HEK293 (cell line): Measurements from ENCODE around the gene ASPSCR1.
A peak's percentile ranks its signal among the peaks of the same experiment; 100 is the strongest.

Source experiments
- CTCF ChIA-PET: fragments of 350-600 bp; formaldehyde crosslinking; extraction: SDS; loops from one replicate; lab custom pipeline; 2021; ENCODE audit warnings: antibody characterized with exemption; lab: Yijun Ruan, JAX
- POLR2A ChIA-PET: fragments of 300-600 bp; formaldehyde crosslinking; extraction: SDS; loops from one replicate; lab custom pipeline; 2020; ENCODE audit warnings: antibody characterized with exemption, inconsistent platforms; lab: Yijun Ruan, JAX
- H3K27ac ChIP-seq: fragments of 200-500 bp; sonication (Bioruptor generic); 2 replicates; pipeline ENCODE4 v1.5.1; 2014; ENCODE audit warnings: low read depth, low read length, control low read depth, inconsistent platforms; ENCODE audit errors: extremely low read depth
- H3K36me3 ChIP-seq, 2 experiments: fragments of 200-500 bp in 1 of 2; sonication (Bioruptor generic) in 1 of 2; 1 replicate in 1 of 2; 2 replicates in 1 of 2; pipeline ENCODE4 v1.5.1; 2014 to 2017; ENCODE audit warnings: inconsistent platforms in 2 of 2, low read length in 2 of 2; ENCODE audit not compliant: control insufficient read depth in 2 of 2, insufficient read depth in 1 of 2
- H3K4me1 ChIP-seq: fragments of 200-500 bp; sonication (Bioruptor generic); 2 replicates; pipeline ENCODE4 v1.5.1; 2014; ENCODE audit warnings: mild to moderate bottlenecking, low read length, inconsistent platforms; ENCODE audit not compliant: control insufficient read depth, insufficient read depth
- H3K4me3 ChIP-seq: 2 replicates; pipeline ENCODE4 v1.5.1; 2011; ENCODE audit warnings: low read depth, mild to moderate bottlenecking, control low read depth, low read length, moderate library complexity
- H3K9me3 ChIP-seq: fragments of 200-500 bp; sonication (Bioruptor generic); 2 replicates; pipeline ENCODE4 v1.5.1; 2014; ENCODE audit warnings: low read depth, low read length, inconsistent platforms; ENCODE audit not compliant: control insufficient read depth, insufficient read depth
- BCL11A ChIP-seq: fragments of 450-650 bp; formaldehyde crosslinking; IDR thresholded peaks from 2 replicates; pipeline ENCODE4 v1.5.1; 2016; ENCODE audit warnings: low read depth, missing biosample characterization, missing genetic modification characterization
- GLI4 ChIP-seq: fragments of 450-650 bp; formaldehyde crosslinking; IDR thresholded peaks from 2 replicates; pipeline ENCODE4 v1.5.1; 2016; ENCODE audit warnings: missing biosample characterization, missing genetic modification characterization
- OVOL3 ChIP-seq: fragments of 450-650 bp; formaldehyde crosslinking; IDR thresholded peaks from 2 replicates; pipeline ENCODE4 v1.5.1; 2016; ENCODE audit warnings: missing biosample characterization, missing genetic modification characterization
- PATZ1 ChIP-seq: fragments of 450-650 bp; formaldehyde crosslinking; IDR thresholded peaks from 2 replicates; pipeline ENCODE4 v1.5.1; 2016; ENCODE audit warnings: missing biosample characterization, missing genetic modification characterization
- YY2 ChIP-seq: fragments of 450-650 bp; formaldehyde crosslinking; IDR thresholded peaks from 2 replicates; pipeline ENCODE4 v1.5.1; 2016; ENCODE audit warnings: missing biosample characterization, missing genetic modification characterization
- ZBTB10 ChIP-seq: fragments of 450-650 bp; formaldehyde crosslinking; IDR thresholded peaks from 2 replicates; pipeline ENCODE4 v1.5.1; 2016; ENCODE audit warnings: missing biosample characterization, missing genetic modification characterization
- ZBTB26 ChIP-seq: fragments of 450-650 bp; formaldehyde crosslinking; optimal IDR thresholded peaks from 2 replicates; pipeline ENCODE3; 2016; ENCODE audit warnings: missing biosample characterization, mild to moderate bottlenecking, missing genetic modification characterization
- ZBTB48 ChIP-seq: fragments of 450-650 bp; formaldehyde crosslinking; IDR thresholded peaks from 2 replicates; pipeline ENCODE4 v1.5.1; 2016; ENCODE audit warnings: missing biosample characterization, missing genetic modification characterization
- ZBTB49 ChIP-seq: fragments of 450-650 bp; formaldehyde crosslinking; IDR thresholded peaks from 2 replicates; pipeline ENCODE4 v1.5.1; 2016; ENCODE audit warnings: missing biosample characterization, missing genetic modification characterization, low read depth
- ZFP37 ChIP-seq: fragments of 450-650 bp; formaldehyde crosslinking; IDR thresholded peaks from 2 replicates; pipeline ENCODE4 v1.5.1; 2016; ENCODE audit warnings: missing biosample characterization, missing genetic modification characterization
- ZNF112 ChIP-seq: fragments of 450-650 bp; formaldehyde crosslinking; IDR thresholded peaks from 2 replicates; pipeline ENCODE4 v1.5.0; 2017; ENCODE audit warnings: missing biosample characterization, missing genetic modification characterization
- ZNF221 ChIP-seq: fragments of 450-650 bp; formaldehyde crosslinking; IDR thresholded peaks from 2 replicates; pipeline ENCODE4 v1.5.1; 2017; ENCODE audit warnings: missing biosample characterization, missing genetic modification characterization, borderline replicate concordance
- ZNF335 ChIP-seq: fragments of 450-650 bp; formaldehyde crosslinking; conservative IDR thresholded peaks from 2 replicates; pipeline ENCODE4 v1.5.1; 2016; ENCODE audit warnings: missing biosample characterization, missing genetic modification characterization
- ZNF423 ChIP-seq: fragments of 450-650 bp; formaldehyde crosslinking; IDR thresholded peaks from 2 replicates; pipeline ENCODE4 v1.5.1; 2016; ENCODE audit warnings: missing biosample characterization, missing genetic modification characterization
- ZNF544 ChIP-seq: fragments of 450-650 bp; formaldehyde crosslinking; IDR thresholded peaks from 2 replicates; pipeline ENCODE4 v1.5.0; 2017; ENCODE audit warnings: missing biosample characterization, missing genetic modification characterization
- ZNF561 ChIP-seq: fragments of 450-650 bp; IDR thresholded peaks from 2 replicates; pipeline ENCODE4 v1.5.1; 2018; ENCODE audit warnings: missing biosample characterization, missing genetic modification characterization, borderline replicate concordance
- ZNF654 ChIP-seq: fragments of 450-650 bp; formaldehyde crosslinking; IDR thresholded peaks from 2 replicates; pipeline ENCODE4 v1.5.1; 2016; ENCODE audit warnings: low read depth, missing biosample characterization, missing genetic modification characterization
- ZNF660 ChIP-seq: fragments of 450-650 bp; IDR thresholded peaks from 2 replicates; pipeline ENCODE4 v1.5.1; 2018; ENCODE audit warnings: missing biosample characterization, mild to moderate bottlenecking, missing genetic modification characterization
- ZNF670 ChIP-seq: fragments of 450-650 bp; formaldehyde crosslinking; IDR thresholded peaks from 2 replicates; pipeline ENCODE4 v1.5.1; 2016; ENCODE audit warnings: missing biosample characterization, missing genetic modification characterization, low read depth
- ZSCAN30 ChIP-seq: fragments of 450-650 bp; IDR thresholded peaks from 2 replicates; pipeline ENCODE4 v1.5.1; 2018; ENCODE audit warnings: missing biosample characterization, mild to moderate bottlenecking, missing genetic modification characterization, moderate library complexity

The ASPSCR1 gene

GRCh38 chr17:82030470-82031302 is 53.3 kb downstream of the ASPSCR1 start (continued):
- TF ChIP-seq ZBTB49 (tag by site-specific recombination) (no peak), ZNF544 (no peak), ZNF112 (tag by site-specific recombination) (no peak), GLI4 (tag by site-specific recombination) (no peak), PATZ1 (tag by site-specific recombination) (peak; percentile 92), ZNF660 (tag by site-specific recombination) (peak; percentile 59), OVOL3 (tag by site-specific recombination) (no peak), YY2 (no peak), ZFP37 (tag by site-specific recombination) (peak; percentile 88), ZNF423 (tag by site-specific recombination) (peak; percentile 46; the same call in 1 of the 2 replicates), ZNF654 (peak; percentile 77), ZNF335 (peak; percentile 96), BCL11A (no peak; the same call in 1 of the 2 replicates), ZNF670 (tag by site-specific recombination) (no peak), ZSCAN30 (tag by site-specific recombination) (0 out of 2 replicates have a peak, but pooled peaks have one; percentile 72), ZNF221 (tag by site-specific recombination) (no peak), ZNF561 (tag by site-specific recombination) (peak; percentile 47; the same call in 1 of the 2 replicates)
- TF ChIP-seq, all 188 proteins: peak for 54

GRCh38 chr17:82031303-82031884 is 54.0 kb downstream of the ASPSCR1 start, which contains the start of gene RAC3:
Gene RAC3 (plus strand): TSS chr17:82031678. CDS start chr17:82031762, 84 bp downstream.
- Histone ChIP-seq H3K4me1 (peaks cover 6% of the 10 kb centered on the region), H3K36me3 (peaks cover 0 to 68% of the 10 kb centered on the region in 2 experiments; a peak in 2 of 3 replicates), H3K9me3 (no peaks in the 10 kb centered on the region), H3K27ac (peak within 1 kb of the TSS; percentile 93), H3K4me3 (peak within 1 kb of the TSS; percentile 38)
- TF ChIP-seq ZBTB10 (0 out of 2 replicates have a peak, but pooled peaks have one; percentile 18), ZBTB48 (tag by site-specific recombination) (no peak), ZBTB26 (tag by site-specific recombination) (peak; percentile 53)
- CTCF ChIA-PET = interaction anchor here (1.9 to 3.6 kb wide), 2 partner anchors 11 to 133 kb away, joined by 7 to 32 read pairs; partner anchors contain the start of genes CENPX and LRRC45
- POLR2A ChIA-PET = interaction anchor here (0.8 to 6.0 kb wide), 11 partner anchors 10 to 123 kb away, joined by 3 to 56 read pairs (median 8); partner anchors contain the start of genes CENPX, GPS1, LRRC45 and RFNG
